GM12878 (cell line): ENCODE measurements around the gene GGCX. TPM values are rescaled to one million over a fixed set of nuclear protein-coding genes. Genes with fewer than 3 reads are reported as not detected.

ENCODE experiments used
- ATAC-seq: fragments of 200-7000 bp; cut with Tn5 transposase; 3 replicates; pipeline ENCODE4 v1.9.1; 2020; ENCODE audit warnings: mild to moderate bottlenecking, moderate library complexity
- BruUV-seq: library from RNA; stranded (reverse); fragments of 400-500 nt; replicated peaks from 2 replicates; lab custom pipeline; 2021; lab: Mats Ljungman, UMichigan
- CTCF ChIA-PET: fragments of 300-600 bp; sonication (Branson Sonifier 250); formaldehyde crosslinking; extraction: SDS; loops from one replicate; lab custom pipeline; 2021; ENCODE audit warnings: inconsistent platforms; lab: Yijun Ruan, JAX
- POLR2A ChIA-PET: fragments of 350-600 bp; formaldehyde crosslinking; extraction: SDS; loops from one replicate; lab custom pipeline; 2021; ENCODE audit warnings: inconsistent platforms; lab: Charles Lee
- RAD21 ChIA-PET: fragments of 300-600 bp; sonication (Branson Sonifier 250); formaldehyde crosslinking; loops from one replicate; lab custom pipeline; 2023; ENCODE audit warnings: antibody characterized with exemption; ENCODE audit not compliant: unreplicated experiment; lab: Charles Lee
- SMC1A ChIA-PET: fragments of 300-600 bp; sonication (Branson Sonifier 250); formaldehyde crosslinking; loops from one replicate; lab custom pipeline; 2023; ENCODE audit not compliant: unreplicated experiment, uncharacterized antibody; lab: Charles Lee
- DNase-seq: peaks from one replicate; pipeline ENCODE4 v3.0.0-alpha.2; 2011; ENCODE audit warnings: low read depth, low spot score
- FAIRE-seq: peaks from 3 replicates; lab custom pipeline; 2011; peaks lifted over from hg19 to GRCh38; lab: Jason Lieb, UNC
- H2AFZ ChIP-seq: 2 replicates; pipeline ENCODE4 v1.6.0; 2011; ENCODE audit warnings: low read depth, low read length, control low read depth; ENCODE audit not compliant: control insufficient read depth
- H3K27ac ChIP-seq: 2 replicates; pipeline ENCODE4 v1.5.1; 2011; ENCODE audit warnings: control low read depth; ENCODE audit not compliant: control insufficient read depth, insufficient read depth
- H3K27me3 ChIP-seq, 2 experiments: replicated peaks in 1 of 2; 2 replicates each; pipeline versions ENCODE4 v1.6.0 to v1.6.1; 2011; ENCODE audit warnings: low read length in 1 of 2; ENCODE audit not compliant: control insufficient read depth in 2 of 2, insufficient read depth in 2 of 2
- H3K36me3 ChIP-seq, 2 experiments: 2 replicates each; pipeline ENCODE4 v1.5.1; 2011; ENCODE audit warnings: low read length in 1 of 2; ENCODE audit not compliant: control insufficient read depth in 2 of 2, insufficient read depth in 2 of 2
- H3K4me1 ChIP-seq: 2 replicates; pipeline ENCODE4 v1.6.1; 2011; ENCODE audit warnings: mild to moderate bottlenecking, low read length, moderate library complexity, mixed read lengths; ENCODE audit not compliant: control insufficient read depth, insufficient read depth
- H3K4me2 ChIP-seq: 2 replicates; pipeline ENCODE4 v1.6.0; 2011; ENCODE audit warnings: control low read depth; ENCODE audit not compliant: control insufficient read depth, insufficient read depth
- H3K4me3 ChIP-seq: fragments of 200-600 bp; sonication (generic); 2 replicates; pipeline ENCODE4 v1.5.1; 2016
- H3K79me2 ChIP-seq: 2 replicates; pipeline ENCODE4 v1.6.0; 2011; ENCODE audit warnings: low read length; ENCODE audit not compliant: control insufficient read depth, insufficient read depth
- H3K9ac ChIP-seq: 2 replicates; pipeline ENCODE4 v1.8.0; 2011; ENCODE audit warnings: low read length, control low read depth, mixed read lengths; ENCODE audit not compliant: control insufficient read depth, insufficient read depth
- H3K9me3 ChIP-seq: replicated peaks from 3 replicates; pipeline ENCODE4 v1.5.1; 2011; ENCODE audit warnings: mild to moderate bottlenecking, low read length; ENCODE audit not compliant: control insufficient read depth, insufficient read depth
- H4K20me1 ChIP-seq: 2 replicates; pipeline ENCODE4 v1.6.0; 2011; ENCODE audit not compliant: control insufficient read depth, insufficient read depth
- CBFB ChIP-seq: IDR thresholded peaks from 2 replicates; pipeline ENCODE4 v1.6.1; 2016; ENCODE audit warnings: antibody characterized with exemption, low read depth
- CREB1 ChIP-seq: IDR thresholded peaks from 2 replicates; pipeline ENCODE4 v1.6.1; 2012; ENCODE audit warnings: low read depth, mild to moderate bottlenecking, inconsistent platforms
- DPF2 ChIP-seq: fragments of 450-650 bp; IDR thresholded peaks from 2 replicates; pipeline ENCODE4 v1.6.1; 2017; ENCODE audit warnings: mild to moderate bottlenecking
- HDAC2 ChIP-seq: fragments of 200-600 bp; sonication (generic); IDR thresholded peaks from 2 replicates; pipeline ENCODE4 v1.6.1; 2017
- JUND ChIP-seq: IDR thresholded peaks from 2 replicates; pipeline ENCODE4 v1.6.1; 2012; ENCODE audit warnings: low read depth, mild to moderate bottlenecking, low read length, improper control_type of control experiment, moderate library complexity
- MTA2 ChIP-seq: fragments of 450-650 bp; IDR thresholded peaks from 2 replicates; pipeline ENCODE4 v1.6.1; 2016; ENCODE audit warnings: low read depth, mild to moderate bottlenecking, moderate library complexity
- NR2C1 ChIP-seq: fragments of 450-650 bp; IDR thresholded peaks from 2 replicates; pipeline ENCODE4 v1.6.1; 2017; ENCODE audit warnings: antibody characterized with exemption, mild to moderate bottlenecking, moderate library complexity
- RBBP5 ChIP-seq: fragments of 200-600 bp; sonication (generic); conservative IDR thresholded peaks from 2 replicates; pipeline ENCODE4 v1.6.1; 2016
- SMAD5 ChIP-seq: IDR thresholded peaks from 2 replicates; pipeline ENCODE4 v1.6.1; 2016; ENCODE audit warnings: antibody characterized with exemption, low read depth
- SRF ChIP-seq, 2 experiments: IDR thresholded peaks; 2 replicates each; pipeline ENCODE4 v1.6.1; 2011; ENCODE audit warnings: low read depth in 2 of 2, low read length in 2 of 2, mild to moderate bottlenecking in 1 of 2, moderate library complexity in 1 of 2
- STAT1 ChIP-seq: fragments of 450-650 bp; conservative IDR thresholded peaks from 2 replicates; pipeline ENCODE4 v1.6.1; 2014; ENCODE audit warnings: antibody characterized with exemption, mild to moderate bottlenecking
- ZNF207 ChIP-seq: fragments of 450-650 bp; IDR thresholded peaks from 2 replicates; pipeline ENCODE4 v1.6.1; 2014; ENCODE audit warnings: antibody characterized with exemption, mild to moderate bottlenecking, borderline replicate concordance
- ZNF274 ChIP-seq: IDR thresholded peaks from one replicate; pipeline ENCODE4 v1.8.0; 2011; ENCODE audit not compliant: insufficient read length, insufficient read depth
- WGBS: methylation state at CpG from one replicate; pipeline ENCODE4 v1.1.6; 2016; ENCODE audit warnings: low lambda C conversion rate; ENCODE audit not compliant: insufficient replicate concordance, insufficient coverage; ENCODE audit errors: missing lambda C conversion rate; 5-methylcytosine and 5-hydroxymethylcytosine counted together
- in situ Hi-C: fragments of 300-500 bp; cut with MboI; formaldehyde crosslinking; loops from 9 replicates; pipeline ENCODE4 v1.14.3; 2018; ENCODE audit warnings: mixed read lengths
- intact Hi-C: fragments of 100-400 bp; cut with micrococcal nuclease; formaldehyde crosslinking; loops from one replicate; pipeline ENCODE4 v1.14.2; 2022; ENCODE audit not compliant: unreplicated experiment
- polyA plus RNA-seq, 11 experiments: library from polyadenylated mRNA; depleted of rRNA in 4 of 11; unstranded in 6 of 11; stranded (reverse) in 5 of 11; fragments of >200 nt; fragmentation: Nextera tagmentation in 4 of 11; fragmentation: Illumina TruSeq in 1 of 11; extraction: Ambion mirVana in 4 of 11; extraction: Trizol in 1 of 11; gene quantifications; 1 replicate in 1 of 11; 2 replicates in 10 of 11; pipeline versions ENCODE4 v1.2.1 to v1.2.3, GENCODE V29; 2011 to 2016; ENCODE audit warnings: inconsistent platforms in 2 of 11, missing spikeins in 2 of 11, low read depth in 1 of 11
- total RNA-seq, 4 experiments: library from RNA; depleted of rRNA in 3 of 4; stranded (reverse); fragments of >200 nt in 3 of 4; fragmentation: Illumina TruSeq in 1 of 4; extraction: Trizol in 1 of 4; gene quantifications; 2 replicates each; pipeline versions ENCODE4 v1.2.1 to v1.2.3, GENCODE V29; 2013 to 2021
- TF ChIP-seq, protein P1 (sequence below): fragments of 450-650 bp; IDR thresholded peaks from 2 replicates; pipeline ENCODE4 v1.6.1; 2017; ENCODE audit warnings: mild to moderate bottlenecking, moderate library complexity
- TF ChIP-seq, protein P2 (sequence below): IDR thresholded peaks from 2 replicates; pipeline ENCODE4 v1.6.1; 2012; ENCODE audit warnings: low read depth, low read length, improper control_type of control experiment
- TF ChIP-seq, protein P3 (sequence below): fragments of 450-650 bp; IDR thresholded peaks from 2 replicates; pipeline ENCODE4 v1.6.1; 2017; ENCODE audit warnings: low read depth, mild to moderate bottlenecking, moderate library complexity
- TF ChIP-seq, protein P4 (sequence below): fragments of 450-650 bp; IDR thresholded peaks from 2 replicates; pipeline ENCODE4 v1.6.1; 2017; ENCODE audit warnings: antibody characterized with exemption, mild to moderate bottlenecking, moderate library complexity

Gene GGCX
- total and polyA plus RNA-seq, 10 of the 15 experiments (the other 5 are each of a cell fraction or from before 2014, with no cell fraction given), result 18.1 to 52.7 (median 25.0) TPM

DNA sequence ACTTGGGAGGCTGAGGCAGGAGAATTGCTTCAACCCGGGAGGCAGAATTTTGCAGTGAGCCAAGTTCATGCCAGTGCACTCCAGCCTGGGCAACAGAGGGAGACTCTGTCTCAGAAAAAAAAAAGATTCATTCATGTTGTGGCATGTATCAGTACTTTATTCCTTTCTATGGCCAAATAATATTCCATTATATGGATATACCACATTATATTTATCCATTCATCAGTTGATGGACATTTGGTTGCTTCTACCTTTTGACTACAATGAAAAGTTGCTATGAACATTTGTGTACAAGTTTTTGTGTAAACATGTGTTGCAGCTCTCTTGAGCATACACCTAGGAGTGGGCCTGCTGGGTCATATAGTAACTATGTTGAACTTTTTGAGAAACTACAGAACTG lies 31.5 kb downstream of the GGCX start:
- in situ Hi-C loops (no loop called here), intact Hi-C loops (no loop called here)
- Histone ChIP-seq H3K36me3 (no peaks in the 10 kb centered on the region), H3K4me3 (no peak overlapping the region), H4K20me1 (no peaks in the 10 kb centered on the region), H3K27me3 (no peaks in the 10 kb centered on the region; a peak in 1 of 4 replicates), H3K27ac (no peak overlapping the region), H3K4me2 (no peak overlapping the region), H3K9ac (no peak overlapping the region), H3K4me1 (no peaks in the 10 kb centered on the region), H2AFZ (no peak overlapping the region), H3K9me3 (no peaks in the 10 kb centered on the region), H3K79me2 (no peaks in the 10 kb centered on the region)
- FAIRE-seq (no peak), DNase-seq (no peak), ATAC-seq (no peak)
- TF ChIP-seq MTA2 (no peak), NR2C1 (no peak), STAT1 (no peak), JUND (no peak), SRF (IDR thresholded peaks at IDR 0.05; ENCODE audit: low read depth in 2 of 2, low read length in 2 of 2) (no peak), RBBP5 (no peak), CREB1 (no peak), HDAC2 (no peak), ZNF274 (no peak), DPF2 (no peak), ZNF207 (no peak), CBFB (no peak), SMAD5 (no peak)
- TF ChIP-seq, protein P1, sequence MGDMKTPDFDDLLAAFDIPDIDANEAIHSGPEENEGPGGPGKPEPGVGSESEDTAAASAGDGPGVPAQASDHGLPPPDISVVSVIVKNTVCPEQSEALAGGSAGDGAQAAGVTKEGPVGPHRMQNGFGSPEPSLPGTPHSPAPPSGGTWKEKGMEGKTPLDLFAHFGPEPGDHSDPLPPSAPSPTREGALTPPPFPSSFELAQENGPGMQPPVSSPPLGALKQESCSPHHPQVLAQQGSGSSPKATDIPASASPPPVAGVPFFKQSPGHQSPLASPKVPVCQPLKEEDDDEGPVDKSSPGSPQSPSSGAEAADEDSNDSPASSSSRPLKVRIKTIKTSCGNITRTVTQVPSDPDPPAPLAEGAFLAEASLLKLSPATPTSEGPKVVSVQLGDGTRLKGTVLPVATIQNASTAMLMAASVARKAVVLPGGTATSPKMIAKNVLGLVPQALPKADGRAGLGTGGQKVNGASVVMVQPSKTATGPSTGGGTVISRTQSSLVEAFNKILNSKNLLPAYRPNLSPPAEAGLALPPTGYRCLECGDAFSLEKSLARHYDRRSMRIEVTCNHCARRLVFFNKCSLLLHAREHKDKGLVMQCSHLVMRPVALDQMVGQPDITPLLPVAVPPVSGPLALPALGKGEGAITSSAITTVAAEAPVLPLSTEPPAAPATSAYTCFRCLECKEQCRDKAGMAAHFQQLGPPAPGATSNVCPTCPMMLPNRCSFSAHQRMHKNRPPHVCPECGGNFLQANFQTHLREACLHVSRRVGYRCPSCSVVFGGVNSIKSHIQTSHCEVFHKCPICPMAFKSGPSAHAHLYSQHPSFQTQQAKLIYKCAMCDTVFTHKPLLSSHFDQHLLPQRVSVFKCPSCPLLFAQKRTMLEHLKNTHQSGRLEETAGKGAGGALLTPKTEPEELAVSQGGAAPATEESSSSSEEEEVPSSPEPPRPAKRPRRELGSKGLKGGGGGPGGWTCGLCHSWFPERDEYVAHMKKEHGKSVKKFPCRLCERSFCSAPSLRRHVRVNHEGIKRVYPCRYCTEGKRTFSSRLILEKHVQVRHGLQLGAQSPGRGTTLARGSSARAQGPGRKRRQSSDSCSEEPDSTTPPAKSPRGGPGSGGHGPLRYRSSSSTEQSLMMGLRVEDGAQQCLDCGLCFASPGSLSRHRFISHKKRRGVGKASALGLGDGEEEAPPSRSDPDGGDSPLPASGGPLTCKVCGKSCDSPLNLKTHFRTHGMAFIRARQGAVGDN, result no peak
- TF ChIP-seq, protein P2, sequence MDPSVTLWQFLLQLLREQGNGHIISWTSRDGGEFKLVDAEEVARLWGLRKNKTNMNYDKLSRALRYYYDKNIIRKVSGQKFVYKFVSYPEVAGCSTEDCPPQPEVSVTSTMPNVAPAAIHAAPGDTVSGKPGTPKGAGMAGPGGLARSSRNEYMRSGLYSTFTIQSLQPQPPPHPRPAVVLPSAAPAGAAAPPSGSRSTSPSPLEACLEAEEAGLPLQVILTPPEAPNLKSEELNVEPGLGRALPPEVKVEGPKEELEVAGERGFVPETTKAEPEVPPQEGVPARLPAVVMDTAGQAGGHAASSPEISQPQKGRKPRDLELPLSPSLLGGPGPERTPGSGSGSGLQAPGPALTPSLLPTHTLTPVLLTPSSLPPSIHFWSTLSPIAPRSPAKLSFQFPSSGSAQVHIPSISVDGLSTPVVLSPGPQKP, result no peak
- TF ChIP-seq, protein P3, sequence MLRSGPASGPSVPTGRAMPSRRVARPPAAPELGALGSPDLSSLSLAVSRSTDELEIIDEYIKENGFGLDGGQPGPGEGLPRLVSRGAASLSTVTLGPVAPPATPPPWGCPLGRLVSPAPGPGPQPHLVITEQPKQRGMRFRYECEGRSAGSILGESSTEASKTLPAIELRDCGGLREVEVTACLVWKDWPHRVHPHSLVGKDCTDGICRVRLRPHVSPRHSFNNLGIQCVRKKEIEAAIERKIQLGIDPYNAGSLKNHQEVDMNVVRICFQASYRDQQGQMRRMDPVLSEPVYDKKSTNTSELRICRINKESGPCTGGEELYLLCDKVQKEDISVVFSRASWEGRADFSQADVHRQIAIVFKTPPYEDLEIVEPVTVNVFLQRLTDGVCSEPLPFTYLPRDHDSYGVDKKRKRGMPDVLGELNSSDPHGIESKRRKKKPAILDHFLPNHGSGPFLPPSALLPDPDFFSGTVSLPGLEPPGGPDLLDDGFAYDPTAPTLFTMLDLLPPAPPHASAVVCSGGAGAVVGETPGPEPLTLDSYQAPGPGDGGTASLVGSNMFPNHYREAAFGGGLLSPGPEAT, result no peak
- TF ChIP-seq, protein P4, sequence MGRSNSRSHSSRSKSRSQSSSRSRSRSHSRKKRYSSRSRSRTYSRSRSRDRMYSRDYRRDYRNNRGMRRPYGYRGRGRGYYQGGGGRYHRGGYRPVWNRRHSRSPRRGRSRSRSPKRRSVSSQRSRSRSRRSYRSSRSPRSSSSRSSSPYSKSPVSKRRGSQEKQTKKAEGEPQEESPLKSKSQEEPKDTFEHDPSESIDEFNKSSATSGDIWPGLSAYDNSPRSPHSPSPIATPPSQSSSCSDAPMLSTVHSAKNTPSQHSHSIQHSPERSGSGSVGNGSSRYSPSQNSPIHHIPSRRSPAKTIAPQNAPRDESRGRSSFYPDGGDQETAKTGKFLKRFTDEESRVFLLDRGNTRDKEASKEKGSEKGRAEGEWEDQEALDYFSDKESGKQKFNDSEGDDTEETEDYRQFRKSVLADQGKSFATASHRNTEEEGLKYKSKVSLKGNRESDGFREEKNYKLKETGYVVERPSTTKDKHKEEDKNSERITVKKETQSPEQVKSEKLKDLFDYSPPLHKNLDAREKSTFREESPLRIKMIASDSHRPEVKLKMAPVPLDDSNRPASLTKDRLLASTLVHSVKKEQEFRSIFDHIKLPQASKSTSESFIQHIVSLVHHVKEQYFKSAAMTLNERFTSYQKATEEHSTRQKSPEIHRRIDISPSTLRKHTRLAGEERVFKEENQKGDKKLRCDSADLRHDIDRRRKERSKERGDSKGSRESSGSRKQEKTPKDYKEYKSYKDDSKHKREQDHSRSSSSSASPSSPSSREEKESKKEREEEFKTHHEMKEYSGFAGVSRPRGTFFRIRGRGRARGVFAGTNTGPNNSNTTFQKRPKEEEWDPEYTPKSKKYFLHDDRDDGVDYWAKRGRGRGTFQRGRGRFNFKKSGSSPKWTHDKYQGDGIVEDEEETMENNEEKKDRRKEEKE, result no peak
- WGBS, result 100% methylated on average over 1 of the region's 1 CpG
- no TSS peak for BruUV-seq
- CTCF ChIA-PET, result no interaction called here
- SMC1A ChIA-PET, result no interaction called here
- POLR2A ChIA-PET, result interaction anchor here (0.6 to 1.2 kb wide), 2 partner anchors 8 to 10 kb away, joined by 3 read pairs; no protein-coding TSS in a partner anchor
- RAD21 ChIA-PET, result no interaction called here
